H1 (cell line): ENCODE data around the gene PHGDH. TPM values are rescaled to one million over a fixed set of nuclear protein-coding genes. Genes with fewer than 3 reads are reported as not detected.

ENCODE experiments used
- CTCF ChIA-PET: fragments of 300-600 bp; sonication (Branson Sonifier 250); formaldehyde crosslinking; loops from one replicate; lab custom pipeline; 2021; ENCODE audit not compliant: partially characterized antibody; lab: Charles Lee
- POLR2A ChIA-PET: fragments of 300-600 bp; sonication (Branson Sonifier 250); formaldehyde crosslinking; loops from one replicate; lab custom pipeline; 2021; ENCODE audit warnings: inconsistent platforms; ENCODE audit not compliant: partially characterized antibody; lab: Charles Lee
- DNase-seq, 2 experiments: peaks; one replicate each; pipeline versions ENCODE4 v3.0.0 to v3.0.0-alpha.2; 2010 to 2022; ENCODE audit warnings: low spot score in 2 of 2, low read depth in 1 of 2, mixed read lengths in 1 of 2
- FAIRE-seq: peaks from 2 replicates; lab custom pipeline; 2011; peaks lifted over from hg19 to GRCh38; lab: Jason Lieb, UNC
- H2AFZ ChIP-seq: 2 replicates; pipeline ENCODE4 v1.8.1; 2012; ENCODE audit warnings: low read length, inconsistent platforms
- H2AK5ac ChIP-seq: 2 replicates; pipeline ENCODE4 v1.6.1; 2013; ENCODE audit warnings: low read depth, low read length
- H2BK120ac ChIP-seq: replicated peaks from 2 replicates; pipeline ENCODE3; 2013; ENCODE audit warnings: low read depth, low read length, inconsistent platforms
- H2BK12ac ChIP-seq: 2 replicates; pipeline ENCODE4 v1.6.1; 2013; ENCODE audit warnings: low read depth, low read length
- H2BK15ac ChIP-seq: 2 replicates; pipeline ENCODE4 v1.6.1; 2013; ENCODE audit warnings: low read length
- H2BK20ac ChIP-seq: 2 replicates; pipeline ENCODE4 v1.6.1; 2013; ENCODE audit warnings: low read length
- H2BK5ac ChIP-seq: 2 replicates; pipeline ENCODE4 v1.6.1; 2013; ENCODE audit warnings: low read depth, low read length
- H3K14ac ChIP-seq: 2 replicates; pipeline ENCODE4 v1.6.1; 2013; ENCODE audit warnings: inconsistent platforms; ENCODE audit not compliant: insufficient read length
- H3K18ac ChIP-seq: 2 replicates; pipeline ENCODE4 v1.6.1; 2013; ENCODE audit warnings: low read length; ENCODE audit errors: extremely low read depth
- H3K23ac ChIP-seq: 2 replicates; pipeline ENCODE4 v1.6.1; 2013; ENCODE audit warnings: inconsistent platforms; ENCODE audit not compliant: insufficient read length
- H3K23me2 ChIP-seq: 2 replicates; pipeline ENCODE4 v1.6.1; 2013; ENCODE audit warnings: low read depth, low read length
- H3K27ac ChIP-seq: 2 replicates; pipeline ENCODE4 v1.6.1; 2011; ENCODE audit warnings: low read depth, low read length, inconsistent platforms
- H3K27me3 ChIP-seq, 4 experiments: replicated peaks in 1 of 4; 1 replicate in 1 of 4; 2 replicates in 3 of 4; pipeline versions ENCODE4 v1.6.1 to v1.8.1; 2011 to 2013; ENCODE audit warnings: low read length in 3 of 4, mild to moderate bottlenecking in 3 of 4, inconsistent platforms in 2 of 4, mixed read lengths in 2 of 4, moderate library complexity in 1 of 4; ENCODE audit not compliant: control insufficient read depth in 3 of 4, insufficient read depth in 3 of 4; ENCODE audit errors: extremely low read depth in 1 of 4
- H3K36me3 ChIP-seq, 4 experiments: 2 replicates each; pipeline versions ENCODE4 v1.6.1 to v1.8.1; 2011 to 2013; ENCODE audit warnings: mild to moderate bottlenecking in 4 of 4, low read length in 3 of 4, moderate library complexity in 2 of 4, control low read depth in 1 of 4, inconsistent platforms in 1 of 4; ENCODE audit not compliant: insufficient read depth in 4 of 4, control insufficient read depth in 2 of 4
- H3K4ac ChIP-seq: replicated peaks from 2 replicates; pipeline ENCODE3; 2013; ENCODE audit warnings: low read length, low read depth, mixed read lengths, inconsistent platforms; ENCODE audit not compliant: insufficient read length
- H3K4me1 ChIP-seq, 4 experiments: replicated peaks in 1 of 4; 1 replicate in 1 of 4; 2 replicates in 3 of 4; pipeline versions ENCODE4 v1.6.1 to v1.8.1; 2011 to 2013; ENCODE audit warnings: low read length in 3 of 4, inconsistent platforms in 2 of 4, mixed read lengths in 1 of 4; ENCODE audit not compliant: insufficient read depth in 4 of 4, control insufficient read depth in 3 of 4
- H3K4me2 ChIP-seq, 2 experiments: 2 replicates each; pipeline versions ENCODE4 v1.6.1 to v1.8.1; 2011 to 2013; ENCODE audit warnings: low read depth in 2 of 2, low read length in 2 of 2, control low read depth in 1 of 2, inconsistent platforms in 1 of 2, mild to moderate bottlenecking in 1 of 2; ENCODE audit not compliant: insufficient read depth in 1 of 2
- H3K4me3 ChIP-seq, 4 experiments: fragments of 200-600, 300-600 bp in 1 of 4; sonication (generic), shearing (Covaris generic), sonication (Bioruptor Twin) in 1 of 4; 2 replicates each; pipeline versions ENCODE4 v1.5.1 to v1.8.1; 2011 to 2016; ENCODE audit warnings: low read length in 4 of 4, low read depth in 3 of 4, control low read depth in 2 of 4, inconsistent platforms in 2 of 4, mild to moderate bottlenecking in 2 of 4, mixed read lengths in 1 of 4, moderate library complexity in 1 of 4; ENCODE audit not compliant: insufficient read depth in 2 of 4; ENCODE audit errors: extremely low read depth in 1 of 4
- H3K56ac ChIP-seq: replicated peaks from 2 replicates; pipeline ENCODE3; 2013; ENCODE audit warnings: low read depth, mild to moderate bottlenecking, mixed read lengths, low read length, inconsistent platforms; ENCODE audit not compliant: insufficient read length
- H3K79me1 ChIP-seq: 2 replicates; pipeline ENCODE4 v1.6.1; 2013; ENCODE audit warnings: low read depth, low read length, control low read depth
- H3K79me2 ChIP-seq, 2 experiments: 2 replicates each; pipeline versions ENCODE4 v1.6.1 to v1.8.1; 2012 to 2013; ENCODE audit warnings: low read length in 2 of 2, mild to moderate bottlenecking in 2 of 2, inconsistent platforms in 1 of 2; ENCODE audit not compliant: insufficient read depth in 2 of 2, control insufficient read depth in 1 of 2
- H3K9ac ChIP-seq, 4 experiments: replicated peaks in 1 of 4; 1 replicate in 1 of 4; 2 replicates in 3 of 4; pipeline versions ENCODE4 v1.6.1 to v1.8.1; 2011 to 2013; ENCODE audit warnings: low read depth in 3 of 4, low read length in 3 of 4, control low read depth in 2 of 4, mild to moderate bottlenecking in 2 of 4, moderate library complexity in 2 of 4, inconsistent platforms in 1 of 4; ENCODE audit errors: extremely low read depth in 1 of 4
- H3K9me3 ChIP-seq, 2 experiments: 2 replicates each; pipeline versions ENCODE4 v1.6.1 to v1.8.1; 2012 to 2013; ENCODE audit warnings: mild to moderate bottlenecking in 2 of 2, moderate library complexity in 2 of 2, control low read depth in 1 of 2, inconsistent platforms in 1 of 2, low read depth in 1 of 2, low read length in 1 of 2, mixed read lengths in 1 of 2; ENCODE audit not compliant: insufficient read depth in 2 of 2
- H4K20me1 ChIP-seq, 2 experiments: replicated peaks in 1 of 2; 2 replicates each; pipeline versions ENCODE3 to v1.8.1; 2011 to 2013; ENCODE audit warnings: inconsistent platforms in 2 of 2, low read length in 2 of 2, mild to moderate bottlenecking in 1 of 2; ENCODE audit not compliant: insufficient read depth in 2 of 2, control insufficient read depth in 1 of 2
- H4K5ac ChIP-seq: 2 replicates; pipeline ENCODE4 v1.6.1; 2013; ENCODE audit warnings: low read length, low read depth, mixed read lengths, inconsistent platforms; ENCODE audit not compliant: insufficient read length
- H4K8ac ChIP-seq: 2 replicates; pipeline ENCODE4 v1.8.0; 2013; ENCODE audit warnings: mild to moderate bottlenecking, moderate library complexity, low read length, inconsistent platforms; ENCODE audit not compliant: insufficient read depth; ENCODE audit errors: extremely low read depth
- H4K91ac ChIP-seq: replicated peaks from 2 replicates; pipeline ENCODE3; 2013; ENCODE audit warnings: low read length, mixed read lengths, inconsistent platforms; ENCODE audit not compliant: insufficient read length
- USF2 ChIP-seq: IDR thresholded peaks from 2 replicates; pipeline ENCODE4 v1.6.1; 2011; ENCODE audit warnings: low read length, improper control_type of control experiment
- WGBS, 2 experiments: shearing (Covaris generic) in 1 of 2; methylation state at CpG; one replicate each; pipeline versions ENCODE4 v1.1.6 to v1.1.7; 2013 to 2015; ENCODE audit warnings: low lambda C conversion rate in 2 of 2, mixed read lengths in 2 of 2, inconsistent platforms in 1 of 2, low coverage in 1 of 2, missing lambda C conversion rate in 1 of 2; ENCODE audit not compliant: insufficient replicate concordance in 2 of 2, insufficient coverage in 1 of 2, insufficient read length in 1 of 2; ENCODE audit errors: extremely low coverage in 1 of 2, missing lambda C conversion rate in 1 of 2; 5-methylcytosine and 5-hydroxymethylcytosine counted together
- polyA plus RNA-seq, 7 experiments: library from polyadenylated mRNA; depleted of rRNA in 3 of 7; stranded (reverse) in 5 of 7; unstranded in 2 of 7; fragments of >200 nt in 5 of 7; fragments of 200-250 nt in 2 of 7; gene quantifications; 1 replicate in 5 of 7; 2 replicates in 1 of 7; 4 replicates in 1 of 7; pipeline versions ENCODE4 v1.2.1 to v1.2.3, GENCODE V29; 2011 to 2013; ENCODE audit warnings: missing spikeins in 2 of 7, mixed read lengths in 2 of 7
- total RNA-seq: library from RNA; stranded (reverse); fragmentation: NEBNext Ultra II Directional; extraction: Animal tissue kit (Norgen Biotek cat#: 25700); gene quantifications from 2 replicates; pipeline ENCODE4 v1.2.1, GENCODE V29; 2021

Gene PHGDH
- total and polyA plus RNA-seq, 2 of the 8 experiments (the other 6 are each of a cell fraction or from before 2014, with no cell fraction given): 358 to 687 TPM

- no peak overlapping the region for H3K4me2 ChIP-seq
- no peak for TF ChIP-seq USF2
Observed at GRCh38 chr1:119778359-119778758, 66.6 kb downstream of the PHGDH start.

More at GRCh38 chr1:119778359-119778758, 66.6 kb downstream of the PHGDH start:
- H3K14ac ChIP-seq: no peak overlapping the region
- H3K36me3 ChIP-seq: no peaks in the 10 kb centered on the region
- no peaks in the 10 kb centered on the region for H3K9me3 ChIP-seq
- no peaks in the 10 kb centered on the region for H4K20me1 ChIP-seq
- DNase-seq (no peak), FAIRE-seq (no peak)
- ChIA-PET POLR2A (interaction anchor here (0.6 kb wide), 1 partner anchor 39 kb away, joined by 3 read pairs; no protein-coding TSS in a partner anchor), CTCF (interaction anchor here (1.6 to 2.9 kb wide), 2 partner anchors 24 to 35 kb away, joined by 4 to 9 read pairs; no protein-coding TSS in a partner anchor)
- no peak overlapping the region for H3K23ac ChIP-seq
- WGBS, 2 experiments: 92% methylated on average over 6 of the region's 6 CpGs; no CpG with 5 or more reads in 1 of the 2 experiments
- H3K56ac ChIP-seq: no peak overlapping the region
- no peak overlapping the region for H2BK12ac ChIP-seq
- no peak overlapping the region for H3K18ac ChIP-seq
- no peak overlapping the region for H4K91ac ChIP-seq
- no peaks in the 10 kb centered on the region for H3K79me2 ChIP-seq
- H3K79me1 ChIP-seq: no peaks in the 10 kb centered on the region
- H4K5ac ChIP-seq: no peak overlapping the region
- H2BK120ac ChIP-seq: no peak overlapping the region
- no peak overlapping the region for H2AK5ac ChIP-seq
- H2BK20ac ChIP-seq: no peak overlapping the region
- H2BK15ac ChIP-seq: no peak overlapping the region
- H2BK5ac ChIP-seq: no peak overlapping the region
- H3K4me1 ChIP-seq: peaks cover 0 to 3% (median 1%) of the 10 kb centered on the region in 4 experiments; a peak in 1 of 7 replicates
- H3K4ac ChIP-seq: no peak overlapping the region
- no peak overlapping the region for H3K9ac ChIP-seq
- H3K27me3 ChIP-seq: no peaks in the 10 kb centered on the region
- no peaks in the 10 kb centered on the region for H3K23me2 ChIP-seq
- no peak overlapping the region for H3K4me3 ChIP-seq
- no peak overlapping the region for H4K8ac ChIP-seq
- no peak overlapping the region for H2AFZ ChIP-seq
- no peak overlapping the region for H3K27ac ChIP-seq
